Measurements from ENCODE around the gene PPP5C.

PPP5C gene

DNA sequence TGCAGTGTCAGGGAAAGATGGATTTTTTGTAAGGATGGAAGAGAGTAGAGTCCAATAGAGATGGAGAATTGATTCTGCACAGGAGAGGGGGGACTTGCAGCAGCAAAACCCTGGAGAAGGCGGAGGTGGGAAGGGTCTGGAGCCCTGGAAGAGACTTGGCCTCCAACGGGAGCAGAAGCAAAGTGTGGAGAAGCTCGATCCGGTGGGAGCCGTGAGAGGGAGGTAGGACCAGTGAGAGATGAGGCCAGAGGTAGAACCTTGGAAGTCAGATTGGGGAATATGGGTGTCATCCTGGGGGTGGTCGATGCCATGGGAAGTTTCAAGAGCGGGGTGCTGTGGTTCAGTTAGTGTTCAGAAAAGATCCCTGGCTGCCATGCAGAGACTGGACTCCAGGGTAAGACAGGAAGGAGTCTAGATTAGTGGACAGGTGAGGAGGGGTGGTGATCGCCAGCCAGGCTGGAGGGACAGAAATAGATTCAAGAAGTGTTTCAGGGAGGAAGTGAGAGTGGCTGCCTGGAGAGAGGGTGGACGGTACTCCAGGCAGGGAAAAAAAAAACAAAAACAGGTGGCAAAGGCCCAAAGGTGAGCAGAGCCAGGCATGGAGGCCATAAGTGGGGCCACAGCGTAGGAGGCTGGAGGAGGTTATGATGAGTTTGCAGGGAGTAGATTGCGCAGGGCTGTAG, 2.6 kb downstream of the PPP5C start:
- no peak for ATAC-seq
- Mint-ChIP-seq H3K27me3 (no peaks in the 10 kb centered on the region), H3K4me1 (peaks cover 67% of the 10 kb centered on the region), H3K36me3 (ENCODE audit: low read depth) (peaks cover 32% of the 10 kb centered on the region), H3K9me3 (no peaks in the 10 kb centered on the region), H3K4me3 (peak overlapping the region; percentile 95), H3K27ac (peak overlapping the region; percentile 98)
- no peak for DNase-seq

DNA sequence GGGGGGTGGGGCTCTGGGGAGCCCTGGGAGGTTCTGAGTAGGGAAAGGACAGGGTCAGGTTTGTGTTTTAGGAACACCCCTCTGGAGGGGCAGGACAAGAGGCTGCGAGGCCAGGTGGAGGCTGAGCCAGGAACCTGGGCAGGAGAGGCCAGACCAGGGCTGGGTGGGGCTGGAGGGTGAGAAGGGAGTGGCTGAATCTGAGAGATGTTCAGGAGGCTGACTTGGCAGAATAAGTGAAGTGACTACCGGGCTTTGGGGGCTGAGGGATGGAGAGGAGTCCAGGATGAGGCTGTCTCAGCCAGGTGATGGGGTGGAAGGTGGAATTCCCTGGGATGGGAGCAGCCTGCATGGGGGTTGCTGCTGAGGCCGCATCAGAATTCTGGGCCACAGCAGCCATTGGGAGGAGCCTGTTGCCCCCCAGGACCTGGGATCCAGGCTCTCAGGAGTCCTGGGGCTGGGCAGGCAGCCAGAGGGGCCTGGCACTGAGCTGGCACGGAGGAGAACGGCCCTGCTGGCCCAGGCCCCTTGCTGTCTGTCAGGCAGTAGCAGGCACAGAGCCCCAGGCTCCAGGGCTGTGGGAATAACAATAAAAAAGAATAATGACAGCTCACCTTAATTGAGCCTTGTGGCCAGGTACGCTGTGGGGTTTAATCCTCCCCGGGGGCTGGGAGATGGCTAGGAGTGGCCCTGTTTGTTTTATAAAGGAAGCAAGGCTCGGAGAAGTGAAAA, 3.3 kb downstream of the PPP5C start:
- Mint-ChIP-seq H3K36me3 (ENCODE audit: low read depth) (peaks cover 34% of the 10 kb centered on the region), H3K27ac (peak overlapping the region; percentile 98), H3K4me3 (peak overlapping the region; percentile 95), H3K27me3 (no peaks in the 10 kb centered on the region), H3K4me1 (peaks cover 74% of the 10 kb centered on the region), H3K9me3 (no peaks in the 10 kb centered on the region)
- ATAC-seq (no peak), DNase-seq (peak; percentile 36)

- ATAC-seq: peak; percentile 35
- DNase-seq: peak; percentile 56
- Mint-ChIP-seq H3K9me3 (no peaks in the 10 kb centered on the region), H3K4me1 (peaks cover 78% of the 10 kb centered on the region), H3K4me3 (peak overlapping the region; percentile 95), H3K27me3 (no peaks in the 10 kb centered on the region), H3K36me3 (ENCODE audit: low read depth) (peaks cover 39% of the 10 kb centered on the region), H3K27ac (peak overlapping the region; percentile 98)
Measured at GRCh38 chr19:46350758-46351159, 3.9 kb downstream of the PPP5C start.

DNA sequence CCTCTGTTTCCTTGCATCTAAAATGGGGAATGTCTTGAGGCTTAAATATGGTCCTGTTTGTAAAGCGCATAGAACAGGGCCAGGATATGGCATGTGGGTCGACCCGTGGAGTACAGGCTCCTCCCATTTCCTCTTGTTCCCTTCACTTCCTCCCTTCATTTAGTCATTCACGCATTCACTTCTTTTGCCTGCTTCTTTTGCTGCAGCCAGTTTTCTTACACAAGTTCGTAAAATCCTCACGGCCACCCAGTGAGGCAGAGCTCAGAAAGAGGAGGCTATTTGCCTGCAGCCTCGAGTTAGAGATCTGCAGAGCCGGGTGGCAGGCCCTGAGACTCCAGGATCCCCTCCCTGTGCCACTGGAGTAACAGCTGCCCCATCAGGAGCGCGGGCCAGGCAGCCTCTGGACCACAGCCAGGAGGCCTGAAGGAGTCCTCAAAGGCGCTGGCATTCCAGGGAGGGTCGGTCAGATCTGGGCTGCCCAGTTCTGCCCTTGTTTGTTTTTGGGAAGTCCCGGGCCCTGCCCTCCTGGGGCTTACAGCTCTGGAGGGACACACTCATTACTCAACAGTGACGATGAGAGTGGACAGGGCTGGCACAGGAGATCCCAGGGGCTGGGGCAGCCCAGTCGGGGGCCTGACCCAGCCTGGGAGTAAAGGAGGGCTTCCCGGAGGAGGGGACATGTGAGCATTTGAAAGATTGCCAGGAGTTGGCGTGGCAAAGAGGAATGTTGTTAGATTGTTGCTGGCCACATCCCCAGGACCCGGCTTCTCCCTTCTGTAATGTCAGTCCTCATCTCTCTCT, 4.6 kb downstream of the PPP5C start:
- peaks cover 79% of the 10 kb centered on the region for H3K4me1 Mint-ChIP-seq
- ATAC-seq (peak; percentile 29), DNase-seq (peak; percentile 31)
- peak overlapping the region; percentile 95 for H3K4me3 Mint-ChIP-seq
- H3K36me3 Mint-ChIP-seq (ENCODE audit: low read depth): peaks cover 40% of the 10 kb centered on the region
- H3K9me3 Mint-ChIP-seq: no peaks in the 10 kb centered on the region
- H3K27ac Mint-ChIP-seq: peak overlapping the region; percentile 98
- no peaks in the 10 kb centered on the region for H3K27me3 Mint-ChIP-seq

GRCh38 chr19:46353730-46354528, 7.0 kb downstream of the PPP5C start:
- Mint-ChIP-seq H3K4me1 (peaks cover 69% of the 10 kb centered on the region), H3K27ac (no peak overlapping the region), H3K36me3 (ENCODE audit: low read depth) (peaks cover 43% of the 10 kb centered on the region), H3K9me3 (no peaks in the 10 kb centered on the region), H3K27me3 (no peaks in the 10 kb centered on the region), H3K4me3 (no peak overlapping the region)
- ATAC-seq (no peak), DNase-seq (no peak)

GRCh38 chr19:46355234-46356148, 8.6 kb downstream of the PPP5C start:
- peak; percentile 61 for DNase-seq
- Mint-ChIP-seq H3K4me3 (no peak overlapping the region), H3K27me3 (no peaks in the 10 kb centered on the region), H3K27ac (peak overlapping the region; percentile 77), H3K9me3 (no peaks in the 10 kb centered on the region), H3K4me1 (peaks cover 61% of the 10 kb centered on the region), H3K36me3 (ENCODE audit: low read depth) (peaks cover 40% of the 10 kb centered on the region)
- peak; percentile 86 for ATAC-seq

DNA sequence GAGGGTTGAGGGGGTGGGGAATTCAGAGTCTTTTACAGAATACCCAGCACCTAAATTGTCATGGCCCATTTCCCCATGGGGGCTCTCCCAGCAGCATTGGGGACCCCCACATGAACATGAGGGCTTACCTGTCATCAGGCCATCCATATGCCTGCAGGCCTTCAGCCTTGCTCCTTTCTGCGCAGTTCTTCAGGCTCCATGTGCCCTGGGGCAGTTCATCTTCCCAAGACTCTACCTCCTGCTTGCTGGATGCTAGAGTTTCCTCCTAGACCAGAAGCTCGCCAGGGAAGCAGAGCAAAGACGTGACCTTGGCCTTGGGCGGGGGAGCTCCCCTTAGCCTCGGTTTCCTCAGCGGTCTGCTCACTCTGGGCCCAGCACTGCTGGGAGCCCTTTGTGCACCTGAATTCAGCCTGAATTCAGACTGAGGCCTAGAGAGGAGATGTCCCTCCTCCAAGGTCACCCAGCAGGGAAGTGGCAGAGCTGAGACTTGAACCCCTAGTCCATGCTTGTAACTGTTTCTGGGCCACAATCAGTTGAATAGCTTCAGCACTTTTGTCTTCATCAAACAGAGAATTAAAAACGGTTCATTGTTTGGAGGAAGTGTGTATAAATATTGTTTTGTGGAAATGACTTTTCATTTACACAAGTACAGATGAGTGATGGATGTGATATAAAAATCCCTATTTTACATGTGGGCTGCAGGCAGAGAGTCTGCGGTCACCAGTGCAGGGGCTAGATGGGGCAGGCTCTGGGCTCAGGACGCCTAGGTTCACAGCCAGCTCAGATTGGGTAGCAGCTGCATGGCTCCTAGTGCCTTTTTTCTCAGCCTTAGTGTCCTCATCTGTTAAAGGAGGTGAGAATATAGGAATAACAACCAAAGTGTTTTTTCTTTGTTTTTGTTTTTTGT, 9.5 kb downstream of the PPP5C start:
- Mint-ChIP-seq H3K27me3 (no peaks in the 10 kb centered on the region), H3K9me3 (no peaks in the 10 kb centered on the region), H3K4me1 (peaks cover 58% of the 10 kb centered on the region), H3K36me3 (ENCODE audit: low read depth) (peaks cover 43% of the 10 kb centered on the region), H3K27ac (no peak overlapping the region), H3K4me3 (no peak overlapping the region)
- no peak for DNase-seq
- ATAC-seq: no peak

- Mint-ChIP-seq H3K27me3 (no peaks in the 10 kb centered on the region), H3K36me3 (ENCODE audit: low read depth) (peaks cover 43% of the 10 kb centered on the region), H3K9me3 (no peaks in the 10 kb centered on the region), H3K27ac (no peak overlapping the region), H3K4me1 (peaks cover 56% of the 10 kb centered on the region), H3K4me3 (no peak overlapping the region)
- ATAC-seq (no peak), DNase-seq (no peak)
Measured at GRCh38 chr19:46357846-46358583, 11.1 kb downstream of the PPP5C start.

DNA sequence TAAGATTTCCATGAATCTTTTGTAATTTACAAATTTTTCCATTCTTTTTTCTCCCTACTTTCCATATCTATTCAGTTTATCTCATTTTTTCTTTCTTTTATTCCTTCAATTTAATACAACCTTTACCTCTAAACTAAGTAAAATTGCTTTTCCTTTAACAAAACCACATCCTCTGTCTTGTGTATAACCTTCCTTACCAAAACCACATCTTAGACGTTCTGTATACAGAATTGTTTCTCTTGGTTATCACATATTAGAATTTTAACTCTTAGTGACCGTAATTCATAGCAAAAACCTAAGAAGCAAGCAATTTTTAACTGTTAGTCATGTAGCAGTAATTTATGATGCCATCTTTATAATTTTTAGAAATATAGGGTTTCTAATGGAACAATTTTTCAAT, 15.0 kb downstream of the PPP5C start:
- Mint-ChIP-seq H3K4me3 (peak overlapping the region; percentile 40), H3K27me3 (no peaks in the 10 kb centered on the region), H3K27ac (peak overlapping the region; percentile 53), H3K9me3 (no peaks in the 10 kb centered on the region), H3K4me1 (peaks cover 32% of the 10 kb centered on the region), H3K36me3 (ENCODE audit: low read depth) (peaks cover 50% of the 10 kb centered on the region)
- ATAC-seq (no peak), DNase-seq (no peak)

DNA sequence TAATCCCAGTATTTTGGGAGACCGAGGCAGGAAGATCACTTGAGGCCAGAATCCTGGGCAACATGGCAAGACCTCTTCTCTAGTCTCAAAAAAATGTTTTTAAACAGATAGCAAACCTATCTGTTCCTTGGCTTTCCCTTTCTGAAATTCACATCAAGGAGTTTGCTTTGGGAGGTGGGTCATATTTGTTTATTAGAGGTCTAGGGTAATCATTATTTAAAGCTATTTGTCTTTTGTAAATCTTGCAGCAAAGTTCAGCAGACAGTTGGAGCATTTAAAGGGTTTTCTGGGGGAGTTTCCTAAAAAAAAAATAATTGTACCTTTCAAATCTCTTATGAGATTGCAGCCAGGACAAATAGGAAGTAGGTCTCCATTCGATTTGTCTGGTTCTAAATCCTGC, 17.5 kb downstream of the PPP5C start:
- Mint-ChIP-seq H3K9me3 (no peaks in the 10 kb centered on the region), H3K4me3 (no peak overlapping the region), H3K27ac (no peak overlapping the region), H3K27me3 (no peaks in the 10 kb centered on the region), H3K4me1 (peaks cover 35% of the 10 kb centered on the region), H3K36me3 (ENCODE audit: low read depth) (peaks cover 41% of the 10 kb centered on the region)
- DNase-seq (no peak), ATAC-seq (no peak)

DNA sequence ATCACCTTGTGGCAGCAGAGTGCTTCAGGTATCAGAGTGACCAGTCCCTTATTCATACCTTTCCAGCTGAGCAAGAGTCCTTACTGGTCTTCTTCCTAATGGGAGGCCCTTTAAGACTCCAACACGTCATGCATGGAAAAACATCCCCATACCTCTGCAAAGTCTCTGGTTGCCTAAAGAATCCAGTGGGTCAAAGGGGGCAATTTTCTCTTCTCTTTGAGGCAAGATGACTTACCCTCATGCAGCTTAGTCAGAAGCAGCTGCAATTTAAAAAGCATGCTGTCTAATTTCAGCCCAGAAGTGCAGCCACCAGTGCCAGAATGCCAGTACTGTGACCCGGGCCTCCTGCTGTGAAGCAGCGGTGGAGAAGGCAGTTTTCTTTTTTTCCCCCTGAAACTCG, 18.7 kb downstream of the PPP5C start:
- no peaks in the 10 kb centered on the region for H3K9me3 Mint-ChIP-seq
- H3K27ac Mint-ChIP-seq: no peak overlapping the region
- H3K4me1 Mint-ChIP-seq: peaks cover 27% of the 10 kb centered on the region
- no peaks in the 10 kb centered on the region for H3K27me3 Mint-ChIP-seq
- DNase-seq (no peak), ATAC-seq (no peak)
- no peak overlapping the region for H3K4me3 Mint-ChIP-seq
- peaks cover 39% of the 10 kb centered on the region for H3K36me3 Mint-ChIP-seq (ENCODE audit: low read depth)

GRCh38 chr19:46366620-46367292, 19.9 kb downstream of the PPP5C start:
- Mint-ChIP-seq H3K4me1 (peaks cover 26% of the 10 kb centered on the region), H3K27me3 (no peaks in the 10 kb centered on the region), H3K36me3 (ENCODE audit: low read depth) (peaks cover 34% of the 10 kb centered on the region), H3K27ac (no peak overlapping the region), H3K4me3 (no peak overlapping the region), H3K9me3 (no peaks in the 10 kb centered on the region)
- no peak for ATAC-seq
- no peak for DNase-seq
